Activated CD4-positive, alpha-beta T cell treated with anti-CD3 and anti-CD28 coated beads, Interleukin-2, amount 50 U/mL, for 48 hours (primary cell): ENCODE results near the gene JARID2.

Source experiments
- DNase-seq, 2 experiments: peaks; one replicate each; pipeline ENCODE4 v3.0.0-alpha.2; 2020

JARID2 gene

GRCh38 chr6:15449011-15449410 is 203.1 kb downstream of the JARID2 start:
- no peak for DNase-seq

GRCh38 chr6:15451738-15452137 is 205.9 kb downstream of the JARID2 start:
- DNase-seq = no peak

- no peak for DNase-seq
Measured at GRCh38 chr6:15452182-15452941, 206.5 kb downstream of the JARID2 start.

- DNase-seq = no peak
Measured at GRCh38 chr6:15453186-15453585, 207.3 kb downstream of the JARID2 start.

DNA sequence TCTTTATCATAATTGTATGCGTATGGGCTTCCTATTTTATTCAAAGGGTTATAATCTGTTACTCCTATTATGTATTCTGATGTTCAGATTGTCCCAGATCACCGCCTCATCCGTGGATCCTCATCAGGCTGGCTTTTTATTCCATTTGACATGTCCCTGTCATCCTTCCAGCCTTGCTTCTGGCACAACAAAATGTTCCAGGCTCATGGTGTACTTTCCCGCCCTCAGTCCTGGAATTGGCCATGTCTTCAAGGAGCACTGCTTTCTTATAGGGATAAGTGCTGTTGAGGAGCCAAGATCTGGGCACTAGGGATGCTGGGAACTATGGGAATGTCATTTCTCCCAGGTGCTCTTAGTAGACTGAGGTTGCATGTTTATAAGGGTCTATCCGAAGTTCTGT is 207.8 kb downstream of the JARID2 start:
- no peak for DNase-seq

- DNase-seq = no peak
Measured at GRCh38 chr6:15456422-15456821, 210.6 kb downstream of the JARID2 start.

- DNase-seq = no peak
Measured at GRCh38 chr6:15457121-15457650, 211.3 kb downstream of the JARID2 start.

GRCh38 chr6:15458021-15458459 is 212.2 kb downstream of the JARID2 start:
- no peak for DNase-seq

- no peak for DNase-seq
Measured at GRCh38 chr6:15460110-15460727, 214.3 kb downstream of the JARID2 start.

DNA sequence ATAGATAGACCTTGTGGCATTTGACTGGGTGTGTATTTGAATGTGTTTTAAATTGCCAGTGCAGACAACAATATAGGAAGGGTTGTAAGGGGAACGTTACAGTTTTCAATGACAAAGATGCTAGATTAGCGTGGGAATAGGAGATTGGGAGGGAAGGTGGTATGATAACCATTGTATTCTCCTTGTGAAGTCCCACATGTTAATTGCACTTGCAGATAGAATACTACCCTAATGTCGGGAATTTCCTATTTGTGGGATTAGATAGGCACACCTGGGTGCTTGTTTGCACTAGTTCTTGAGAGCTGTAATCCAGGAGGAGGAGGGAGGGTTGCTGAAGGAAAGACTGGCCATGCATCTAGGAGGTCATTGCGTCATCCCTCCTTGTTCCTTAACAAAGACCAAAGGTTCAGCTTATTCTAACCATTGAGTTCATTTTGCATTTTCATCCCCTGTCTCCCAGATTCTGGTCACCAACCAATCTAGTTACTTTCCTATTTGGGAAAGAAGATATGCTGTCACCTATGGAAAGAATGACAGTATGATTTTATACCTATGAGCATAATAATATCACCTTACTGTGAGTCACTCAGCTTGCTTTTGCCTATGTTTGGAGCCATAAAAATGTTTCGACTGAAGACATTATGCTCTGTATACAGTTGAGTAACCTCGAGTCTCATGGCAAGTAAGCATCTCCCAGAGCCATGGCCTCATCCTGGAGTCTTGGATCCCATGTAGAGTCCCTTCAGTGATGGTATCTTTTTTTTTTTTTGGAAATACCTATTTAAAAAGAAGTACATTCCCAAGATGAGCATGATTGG is 215.5 kb downstream of the JARID2 start:
- DNase-seq = no peak

DNA sequence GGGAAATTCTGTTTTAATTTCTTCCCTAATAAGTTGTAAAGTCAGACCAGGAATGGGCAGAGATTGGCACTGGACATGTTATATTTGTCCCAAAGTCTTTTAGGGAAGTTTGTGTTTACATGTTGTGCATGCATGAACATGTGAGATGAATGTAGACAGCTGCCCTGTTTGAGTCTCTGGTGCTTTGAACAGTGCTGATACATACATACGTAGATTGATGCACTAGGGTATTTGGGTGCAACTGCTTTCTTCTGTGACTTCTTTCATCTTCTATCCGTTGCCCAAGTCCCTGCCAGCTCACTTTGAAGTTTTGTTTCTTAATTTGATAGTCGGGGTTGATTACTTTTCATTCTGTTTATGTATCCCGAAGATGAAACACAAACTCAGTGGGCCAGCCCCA is 216.4 kb downstream of the JARID2 start:
- no peak for DNase-seq

DNA sequence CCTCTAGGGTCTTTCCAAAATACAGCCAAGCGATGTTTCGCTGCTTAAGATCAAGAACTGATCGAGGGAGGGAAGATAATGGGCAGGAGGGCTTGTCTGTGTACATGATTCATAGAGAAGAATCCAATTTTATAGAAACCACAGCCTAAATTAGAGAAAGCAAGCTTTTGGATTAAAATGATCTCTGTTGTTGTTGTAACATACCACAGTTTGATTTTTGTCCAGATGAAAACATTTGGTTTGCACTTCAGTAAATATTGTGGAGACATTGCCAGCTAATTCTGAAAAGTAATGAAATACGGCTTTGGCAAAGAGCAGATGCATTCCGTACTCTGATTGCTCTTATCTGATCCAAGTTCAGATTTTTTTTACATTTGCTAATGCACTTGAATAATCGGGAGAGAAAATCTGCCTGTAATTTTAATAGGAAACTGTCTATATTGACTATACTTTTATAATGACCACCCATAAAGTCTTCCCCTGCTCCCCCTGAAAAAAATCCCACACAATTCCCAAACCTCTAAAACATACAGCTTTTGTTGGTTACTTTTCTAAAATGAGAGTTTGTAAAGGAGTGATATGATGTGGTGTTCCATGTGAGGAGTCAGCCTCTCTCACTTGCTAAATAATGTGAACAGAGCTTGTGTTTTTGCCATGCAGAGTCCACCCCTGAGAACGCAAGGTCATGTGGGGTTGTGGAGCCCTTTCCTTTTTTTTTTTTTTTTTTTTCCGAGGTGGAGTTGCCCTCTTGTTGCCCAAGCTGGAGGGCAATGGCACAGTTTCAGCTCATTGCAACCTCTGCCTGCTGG is 217.1 kb downstream of the JARID2 start:
- DNase-seq = no peak

- DNase-seq = peak; percentile 55 to 64
Measured at GRCh38 chr6:15464211-15464725, 218.4 kb downstream of the JARID2 start.

DNA sequence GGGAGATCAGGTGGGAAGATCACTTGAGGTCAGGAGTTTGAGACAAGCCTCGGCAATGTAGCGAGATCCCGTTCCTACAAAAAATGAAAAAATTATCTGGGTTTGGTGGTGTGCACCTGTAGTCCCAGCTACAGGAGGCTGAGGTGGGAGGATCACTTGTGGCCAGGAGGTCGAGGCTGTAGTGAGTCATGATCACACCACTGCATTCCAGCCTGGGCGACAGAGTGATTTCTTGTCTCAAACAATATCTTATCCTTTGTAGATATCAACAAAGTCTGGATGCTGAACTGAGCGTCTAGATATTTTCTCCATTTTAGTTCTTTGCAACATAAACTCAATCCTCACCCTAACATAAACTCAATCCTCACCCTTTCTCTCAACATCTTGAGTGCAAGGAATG is 219.3 kb downstream of the JARID2 start:
- DNase-seq = no peak

DNA sequence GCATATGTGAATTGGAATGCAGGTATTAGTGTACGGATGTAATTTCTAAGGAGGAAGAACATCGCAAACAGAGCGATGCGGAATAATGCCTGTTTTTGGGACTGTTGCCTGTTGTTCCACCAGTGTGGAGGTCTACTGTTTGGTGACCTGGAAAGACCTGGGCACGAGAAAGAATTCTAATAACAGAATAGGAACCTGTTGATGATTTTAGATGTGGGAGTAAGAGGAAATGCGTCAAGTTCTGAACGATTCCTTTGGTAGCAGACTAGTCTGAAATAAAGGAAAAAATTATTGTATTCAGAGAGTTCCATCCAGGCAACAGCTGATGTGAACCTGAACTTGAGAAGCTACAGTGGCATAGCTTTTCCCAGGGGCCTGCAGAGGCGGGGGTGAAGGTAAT is 224.9 kb downstream of the JARID2 start:
- no peak for DNase-seq

DNA sequence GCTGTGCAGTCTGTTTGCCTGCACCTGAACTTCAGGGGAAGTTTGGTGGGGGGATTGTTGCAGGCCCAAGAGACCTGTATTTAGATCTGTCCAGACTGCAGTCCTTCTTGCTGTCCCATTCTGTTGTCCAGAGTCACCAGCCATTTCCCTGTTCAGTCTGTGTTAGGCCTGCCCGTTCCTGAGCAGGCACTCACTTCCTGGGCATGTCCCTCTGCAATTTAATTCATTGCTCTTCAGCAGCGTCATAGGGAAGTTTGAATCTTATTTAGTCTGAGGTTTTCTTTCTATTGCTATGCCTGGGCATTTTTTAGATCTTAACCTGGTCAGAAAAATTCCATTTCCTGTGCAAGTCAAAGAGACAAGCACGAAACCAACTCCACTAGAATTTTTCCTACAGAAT is 226.8 kb downstream of the JARID2 start:
- DNase-seq = no peak

- no peak for DNase-seq
Measured at GRCh38 chr6:15473174-15473573, 227.3 kb downstream of the JARID2 start.

GRCh38 chr6:15473741-15474161 is 227.9 kb downstream of the JARID2 start:
- no peak for DNase-seq

DNA sequence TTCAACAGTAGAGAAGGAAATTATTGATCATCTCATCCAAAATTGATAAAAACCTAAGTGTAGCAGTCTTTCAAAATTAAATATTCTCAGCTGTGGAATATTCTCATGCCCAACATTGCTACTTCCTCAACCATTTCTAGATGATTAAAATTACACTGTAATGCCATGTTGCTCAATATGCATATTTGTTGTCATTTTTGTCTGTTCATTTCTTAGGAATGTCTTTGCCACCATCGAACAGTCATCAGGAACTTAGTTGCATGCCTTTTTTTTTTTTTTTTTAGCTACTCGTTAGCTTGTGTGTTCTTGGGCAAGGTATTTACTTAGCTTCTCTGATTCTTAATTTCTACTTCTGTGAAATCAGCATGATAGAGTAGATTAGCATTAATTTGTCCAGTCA is 228.3 kb downstream of the JARID2 start:
- DNase-seq = no peak

- no peak for DNase-seq
Measured at GRCh38 chr6:15475261-15475660, 229.4 kb downstream of the JARID2 start.

GRCh38 chr6:15475872-15476271 is 230.0 kb downstream of the JARID2 start:
- DNase-seq = no peak

GRCh38 chr6:15476631-15477380 is 230.9 kb downstream of the JARID2 start:
- no peak for DNase-seq
